Prostate gland (tissue), 2 donors: ENCODE data around the gene POLR1B. TPM values are rescaled to one million over a fixed set of nuclear protein-coding genes. Genes with fewer than 3 reads are reported as not detected.
"Not testable (repeated sequence)": the region's sequence is repeated elsewhere in the genome, so short reads cannot be mapped to it uniquely, and the experiment has no call there.

Experiments used
- DNase-seq: peaks from one replicate; pipeline ENCODE4 v3.0.0-alpha.2; 2019; ENCODE audit warnings: low spot score
- H3K27ac ChIP-seq, 2 donors: fragments of 200-600 bp; sonication (generic); 2 replicates each; pipeline ENCODE4 v1.5.1; 2017 to 2019
- H3K27me3 ChIP-seq: fragments of 200-600 bp; sonication (generic); replicated peaks from 2 replicates; pipeline ENCODE4 v1.5.1; 2019; ENCODE audit not compliant: insufficient read depth
- H3K36me3 ChIP-seq, 2 donors: fragments of 200-600 bp; sonication (generic); 1 replicate in 1 of 2; 2 replicates in 1 of 2; pipeline versions ENCODE4 v1.5.1 to v1.8.1; 2017 to 2019
- H3K4me1 ChIP-seq: fragments of 200-600 bp; sonication (generic); replicated peaks from 2 replicates; pipeline ENCODE4 v1.5.1; 2019
- H3K4me3 ChIP-seq, 2 donors: fragments of 200-600 bp; sonication (generic); 2 replicates each; pipeline ENCODE4 v1.5.1; 2017 to 2019
- H3K9me3 ChIP-seq: fragments of 200-600 bp; sonication (generic); 2 replicates; pipeline ENCODE4 v1.5.1; 2017
- CTCF ChIP-seq, 4 experiments: fragments of 200-600 bp in 2 of 4; fragments of 450-650 bp in 2 of 4; sonication (generic) in 2 of 4; IDR thresholded peaks; 1 replicate in 3 of 4; 2 replicates in 1 of 4; pipeline ENCODE4 v1.5.1; 2016 to 2019; ENCODE audit warnings: antibody characterized with exemption in 4 of 4, mild to moderate bottlenecking in 2 of 4, moderate library complexity in 2 of 4
- POLR2A ChIP-seq: fragments of 450-650 bp; IDR thresholded peaks from one replicate; pipeline ENCODE4 v1.6.1; 2016; ENCODE audit warnings: antibody characterized with exemption, mild to moderate bottlenecking
- POLR2AphosphoS5 ChIP-seq: sonication (generic); formaldehyde crosslinking; IDR thresholded peaks from one replicate; pipeline ENCODE4 v1.6.1; 2017; ENCODE audit warnings: antibody characterized with exemption
- WGBS: methylation state at CpG from one replicate; pipeline ENCODE4 v1.1.5; 2018; 5-methylcytosine and 5-hydroxymethylcytosine counted together
- intact Hi-C: fragments of 100-400 bp; cut with DNase I; formaldehyde crosslinking; loops from one replicate; pipeline ENCODE4 v1.14.2; 2022
- total RNA-seq, 2 donors: library from RNA; depleted of rRNA; stranded (reverse); fragments of >200 nt; gene quantifications; one replicate each; pipeline ENCODE4 v1.1.0, GENCODE V29; 2016

The POLR1B gene
- total RNA-seq, 2 donors from 2014 or later, result 13.1 to 14.0 TPM

GRCh38 chr2:112604952-112605351, 62.7 kb downstream of the POLR1B start:
- Histone ChIP-seq H3K9me3 (no peaks in the 10 kb centered on the region), H3K4me1 (no peaks in the 10 kb centered on the region), H3K27me3 (no peaks in the 10 kb centered on the region), H3K27ac (no peak overlapping the region), H3K36me3 (no peaks in the 10 kb centered on the region), H3K4me3 (no peak overlapping the region)
- 79% methylated on average over 4 of the region's 4 CpGs for WGBS
- intact Hi-C loops, result no loop called here
- no peak for DNase-seq
- TF ChIP-seq POLR2AphosphoS5 (no peak), POLR2A (no peak), CTCF (IDR thresholded peaks at IDR 0.05) (no peak)

GRCh38 chr2:112605926-112606325, 63.7 kb downstream of the POLR1B start:
- Histone ChIP-seq H3K27ac (no peak overlapping the region), H3K27me3 (no peaks in the 10 kb centered on the region), H3K4me3 (no peak overlapping the region), H3K36me3 (no peaks in the 10 kb centered on the region), H3K9me3 (no peaks in the 10 kb centered on the region), H3K4me1 (no peaks in the 10 kb centered on the region)
- TF ChIP-seq CTCF (IDR thresholded peaks at IDR 0.05) (no peak), POLR2AphosphoS5 (no peak)
- intact Hi-C loops, result no loop called here
- no peak for DNase-seq
- WGBS, result 80% methylated on average over 5 of the region's 5 CpGs

GRCh38 chr2:112606547-112606946, 64.3 kb downstream of the POLR1B start:
- intact Hi-C loops, result no loop called here
- no peaks in the 10 kb centered on the region for H3K27me3 ChIP-seq
- DNase-seq, result no peak
- H3K4me1 ChIP-seq, result no peaks in the 10 kb centered on the region
- no peaks in the 10 kb centered on the region for H3K36me3 ChIP-seq
- H3K27ac ChIP-seq, result no peak overlapping the region
- WGBS, result 72% methylated on average over 4 of the region's 4 CpGs
- no peak overlapping the region for H3K4me3 ChIP-seq
- TF ChIP-seq CTCF (IDR thresholded peaks at IDR 0.05) (no peak), POLR2AphosphoS5 (no peak), POLR2A (no peak)
- H3K9me3 ChIP-seq, result no peaks in the 10 kb centered on the region

- no peak overlapping the region for H3K4me3 ChIP-seq
- TF ChIP-seq POLR2A (no peak), POLR2AphosphoS5 (no peak), CTCF (IDR thresholded peaks at IDR 0.05) (no peak)
- 70% methylated on average over 8 of the region's 8 CpGs for WGBS
- H3K27ac ChIP-seq, result no peak overlapping the region
- H3K4me1 ChIP-seq, result no peaks in the 10 kb centered on the region
- intact Hi-C loops, result no loop called here
- H3K9me3 ChIP-seq, result no peaks in the 10 kb centered on the region
- no peaks in the 10 kb centered on the region for H3K36me3 ChIP-seq
- no peak for DNase-seq
- no peaks in the 10 kb centered on the region for H3K27me3 ChIP-seq
Measured at GRCh38 chr2:112607680-112608438, 65.6 kb downstream of the POLR1B start.

- DNase-seq, intact Hi-C loops, H3K9me3 ChIP-seq: not testable (repeated sequence)
Measured at GRCh38 chr2:112609320-112609719, 67.1 kb downstream of the POLR1B start.

GRCh38 chr2:112612283-112612682, 70.0 kb downstream of the POLR1B start:
- H3K9me3 ChIP-seq, H3K36me3 ChIP-seq, intact Hi-C loops, H3K27me3 ChIP-seq, H3K27ac ChIP-seq, H3K4me3 ChIP-seq, DNase-seq, H3K4me1 ChIP-seq: not testable (repeated sequence)
- 56% methylated on average over 1 of the region's 1 CpG for WGBS

More at GRCh38 chr2:112609320-112609719, 67.1 kb downstream of the POLR1B start:
- not testable (repeated sequence) for H3K4me3 ChIP-seq, H3K27ac ChIP-seq, H3K27me3 ChIP-seq, H3K4me1 ChIP-seq, H3K36me3 ChIP-seq
- WGBS, result 81% methylated on average over 4 of the region's 4 CpGs
